Measurements from ENCODE around the gene CHKB.
"Not testable (repeated sequence)": the region's sequence is repeated elsewhere in the genome, so short reads cannot be mapped to it uniquely, and the experiment has no call there.

CHKB gene

GRCh38 chr22:50544078-50544745 lies 38.4 kb downstream of the CHKB start:
- H3K4me3 ChIP-seq (ENCODE audit: low read depth, low read length): no peak overlapping the region
- DNase-seq (ENCODE audit: low read depth): no peak
- TF ChIP-seq, protein P1, sequence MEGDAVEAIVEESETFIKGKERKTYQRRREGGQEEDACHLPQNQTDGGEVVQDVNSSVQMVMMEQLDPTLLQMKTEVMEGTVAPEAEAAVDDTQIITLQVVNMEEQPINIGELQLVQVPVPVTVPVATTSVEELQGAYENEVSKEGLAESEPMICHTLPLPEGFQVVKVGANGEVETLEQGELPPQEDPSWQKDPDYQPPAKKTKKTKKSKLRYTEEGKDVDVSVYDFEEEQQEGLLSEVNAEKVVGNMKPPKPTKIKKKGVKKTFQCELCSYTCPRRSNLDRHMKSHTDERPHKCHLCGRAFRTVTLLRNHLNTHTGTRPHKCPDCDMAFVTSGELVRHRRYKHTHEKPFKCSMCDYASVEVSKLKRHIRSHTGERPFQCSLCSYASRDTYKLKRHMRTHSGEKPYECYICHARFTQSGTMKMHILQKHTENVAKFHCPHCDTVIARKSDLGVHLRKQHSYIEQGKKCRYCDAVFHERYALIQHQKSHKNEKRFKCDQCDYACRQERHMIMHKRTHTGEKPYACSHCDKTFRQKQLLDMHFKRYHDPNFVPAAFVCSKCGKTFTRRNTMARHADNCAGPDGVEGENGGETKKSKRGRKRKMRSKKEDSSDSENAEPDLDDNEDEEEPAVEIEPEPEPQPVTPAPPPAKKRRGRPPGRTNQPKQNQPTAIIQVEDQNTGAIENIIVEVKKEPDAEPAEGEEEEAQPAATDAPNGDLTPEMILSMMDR (IDR thresholded peaks at IDR 0.05; ENCODE audit: control insufficient read depth, extremely low read depth, insufficient read depth): no peak

DNA sequence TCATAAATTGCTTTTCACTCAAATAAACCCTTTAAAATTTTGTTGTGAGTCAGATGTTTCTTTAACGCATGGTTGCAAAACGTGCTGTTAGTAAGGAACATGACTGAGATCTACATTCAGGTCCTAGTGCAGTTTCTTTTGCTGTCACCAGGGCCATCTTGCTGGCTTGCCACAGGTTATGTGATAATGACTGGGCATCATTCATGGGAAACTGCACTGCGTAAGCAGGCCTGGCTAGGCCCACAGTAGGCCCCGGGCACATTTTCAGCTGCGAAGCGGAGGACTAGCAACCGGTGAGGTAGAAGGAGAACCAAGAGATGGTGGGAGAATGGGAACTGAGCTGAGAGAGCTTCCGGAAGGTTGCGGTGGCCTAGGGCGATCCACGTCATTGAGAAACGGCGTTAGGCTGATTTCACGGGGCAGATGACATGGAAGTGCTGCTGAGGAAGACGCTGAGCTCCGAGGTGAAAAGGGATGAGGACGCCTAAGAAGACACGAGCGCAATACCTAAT lies 40.2 kb downstream of the CHKB start:
- H3K4me3 ChIP-seq (ENCODE audit: low read depth, low read length): no peak overlapping the region
- TF ChIP-seq, protein P1 (IDR thresholded peaks at IDR 0.05; ENCODE audit: control insufficient read depth, extremely low read depth, insufficient read depth): no peak
- no peak for DNase-seq (ENCODE audit: low read depth)

GRCh38 chr22:50541667-50542026 lies 41.0 kb downstream of the CHKB start:
- not testable (repeated sequence) for H3K4me3 ChIP-seq (ENCODE audit: low read depth, low read length); DNase-seq (ENCODE audit: low read depth)

- TF ChIP-seq, protein P1 (IDR thresholded peaks at IDR 0.05; ENCODE audit: control insufficient read depth, extremely low read depth, insufficient read depth): no peak
- H3K4me3 ChIP-seq (ENCODE audit: low read depth, low read length): no peak overlapping the region
- no peak for DNase-seq (ENCODE audit: low read depth)
Observed at GRCh38 chr22:50540381-50540780, 42.3 kb downstream of the CHKB start.

- DNase-seq (ENCODE audit: low read depth): no peak
- H3K4me3 ChIP-seq (ENCODE audit: low read depth, low read length): no peak overlapping the region
Observed at GRCh38 chr22:50537765-50538164, 44.9 kb downstream of the CHKB start.

DNA sequence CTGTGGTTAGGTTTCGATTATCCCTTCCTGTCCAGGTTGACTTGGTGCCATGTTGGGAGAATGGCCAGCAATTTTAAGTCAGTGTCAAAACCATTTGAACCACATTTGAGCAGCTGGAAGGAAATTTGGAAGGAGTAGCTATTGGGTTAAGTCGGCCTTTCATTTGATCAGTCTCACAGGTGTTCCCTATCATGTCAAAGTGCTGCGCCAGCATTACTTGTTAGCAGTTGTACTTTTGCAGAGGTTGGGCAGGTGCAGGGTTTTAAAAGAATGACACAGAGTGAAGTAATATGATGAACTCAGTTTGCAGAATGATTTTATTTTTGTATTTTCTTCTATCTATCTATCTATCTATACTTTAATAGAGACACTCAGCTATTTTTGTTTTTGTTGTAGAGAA lies 46.4 kb downstream of the CHKB start:
- TF ChIP-seq, protein P1 (IDR thresholded peaks at IDR 0.05; ENCODE audit: control insufficient read depth, extremely low read depth, insufficient read depth): no peak
- H3K4me3 ChIP-seq (ENCODE audit: low read depth, low read length): no peak overlapping the region
- no peak for DNase-seq (ENCODE audit: low read depth)

More at GRCh38 chr22:50537765-50538164, 44.9 kb downstream of the CHKB start:
- TF ChIP-seq, protein P1 (IDR thresholded peaks at IDR 0.05; ENCODE audit: control insufficient read depth, extremely low read depth, insufficient read depth): no peak

GRCh38 chr22:50535113-50535512 lies 47.5 kb downstream of the CHKB start:
- no peak overlapping the region for H3K4me3 ChIP-seq (ENCODE audit: low read depth, low read length)
- DNase-seq (ENCODE audit: low read depth): no peak
- TF ChIP-seq, protein P1 (IDR thresholded peaks at IDR 0.05; ENCODE audit: control insufficient read depth, extremely low read depth, insufficient read depth): no peak

DNA sequence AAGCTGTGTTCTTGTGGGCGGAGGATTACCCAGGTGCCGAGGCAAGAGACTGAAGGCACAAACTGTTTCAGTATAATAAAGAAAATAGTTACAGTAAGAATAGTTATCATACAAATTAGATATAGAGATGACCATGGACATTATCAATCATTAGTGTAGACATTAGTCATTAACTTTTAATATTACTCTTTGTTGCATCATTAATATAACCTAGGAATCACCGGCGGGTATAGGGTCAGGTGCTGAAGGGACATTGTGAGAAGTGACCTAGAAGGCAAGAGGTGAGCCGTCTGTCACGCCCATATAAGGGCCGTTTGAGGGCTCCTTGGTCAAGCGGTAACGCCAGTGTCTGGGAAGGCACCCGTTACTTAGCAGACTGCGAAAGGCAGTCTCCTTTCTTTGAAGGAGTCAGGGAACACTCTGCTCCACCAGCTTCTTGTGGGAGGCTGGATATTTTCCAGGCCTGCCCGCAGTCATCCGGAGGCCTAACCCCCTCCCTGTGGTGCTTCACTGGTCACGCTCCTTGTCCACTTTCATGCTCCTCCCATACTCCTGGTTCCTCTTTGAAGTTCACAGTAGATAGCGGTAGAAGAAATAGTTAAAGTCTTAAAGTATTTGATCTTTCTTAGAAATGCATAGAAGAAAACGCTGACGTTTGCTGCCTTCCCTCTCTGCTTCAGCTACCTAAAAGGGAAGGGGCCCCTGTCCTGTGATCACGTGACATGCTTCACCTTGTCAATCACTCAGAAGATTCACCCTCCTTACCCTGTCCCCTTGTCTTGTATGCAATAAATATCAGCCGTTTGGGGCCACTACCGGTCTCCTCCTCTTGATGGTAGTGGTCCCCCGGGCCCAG lies 48.6 kb downstream of the CHKB start:
- H3K4me3 ChIP-seq (ENCODE audit: low read depth, low read length); DNase-seq (ENCODE audit: low read depth): not testable (repeated sequence)

Measured in LNCaP clone FGC (cell line).